ENCODE results near the gene PLSCR4.

- TF ChIP-seq EP300 (IDR thresholded peaks at IDR 0.05) (no peak), POLR2A (IDR thresholded peaks at IDR 0.05) (no peak)
Measured at GRCh38 chr3:146189519-146190173, 61.3 kb downstream of the PLSCR4 start.
